ENCODE data around the gene SLC16A13.

The SLC16A13 gene

GRCh38 chr17:7024402-7024785, 11.4 kb upstream of the SLC16A13 start:
- no peak overlapping the region for H3K4me3 ChIP-seq (ENCODE audit: low read depth, low read length)
- TF ChIP-seq CTCF (IDR thresholded peaks at IDR 0.05; ENCODE audit: borderline replicate concordance, insufficient read depth, low read depth, low read length), result no peak

- TF ChIP-seq CTCF (IDR thresholded peaks at IDR 0.05; ENCODE audit: borderline replicate concordance, insufficient read depth, low read depth, low read length), result no peak
- H3K4me3 ChIP-seq (ENCODE audit: low read depth, low read length), result no peak overlapping the region
Measured at GRCh38 chr17:7025245-7025644, 10.6 kb upstream of the SLC16A13 start.

GRCh38 chr17:7026471-7027115, 9.2 kb upstream of the SLC16A13 start:
- no peak overlapping the region for H3K4me3 ChIP-seq (ENCODE audit: low read depth, low read length)
- TF ChIP-seq CTCF (IDR thresholded peaks at IDR 0.05; ENCODE audit: borderline replicate concordance, insufficient read depth, low read depth, low read length), result no peak

GRCh38 chr17:7027335-7027734, 8.5 kb upstream of the SLC16A13 start:
- no peak for TF ChIP-seq CTCF (IDR thresholded peaks at IDR 0.05; ENCODE audit: borderline replicate concordance, insufficient read depth, low read depth, low read length)
- no peak overlapping the region for H3K4me3 ChIP-seq (ENCODE audit: low read depth, low read length)

GRCh38 chr17:7029096-7029495, 6.7 kb upstream of the SLC16A13 start:
- H3K4me3 ChIP-seq (ENCODE audit: low read depth, low read length), result no peak overlapping the region
- TF ChIP-seq CTCF (IDR thresholded peaks at IDR 0.05; ENCODE audit: borderline replicate concordance, insufficient read depth, low read depth, low read length), result no peak

GRCh38 chr17:7029659-7030058, 6.2 kb upstream of the SLC16A13 start:
- TF ChIP-seq CTCF (IDR thresholded peaks at IDR 0.05; ENCODE audit: borderline replicate concordance, insufficient read depth, low read depth, low read length), result no peak
- H3K4me3 ChIP-seq (ENCODE audit: low read depth, low read length), result no peak overlapping the region

- TF ChIP-seq CTCF (IDR thresholded peaks at IDR 0.05; ENCODE audit: borderline replicate concordance, insufficient read depth, low read depth, low read length), result no peak
- H3K4me3 ChIP-seq (ENCODE audit: low read depth, low read length), result peak overlapping the region; percentile 89
Measured at GRCh38 chr17:7034955-7035590, 742 bp upstream of the SLC16A13 start.
